Small intestine (tissue), 7 donors: ENCODE data around the gene FBXL17. TPM values are rescaled to one million over a fixed set of nuclear protein-coding genes. Genes with fewer than 3 reads are reported as not detected.
A peak's percentile ranks its signal among the peaks of the same experiment; 100 is the strongest.

Experiments
- DNase-seq, 2 donors: peaks; one replicate each; pipeline versions ENCODE4 v3.0.0 to v3.0.0-alpha.2; 2013
- FAIRE-seq: peaks from 2 replicates; lab custom pipeline; 2012; peaks lifted over from hg19 to GRCh38; lab: Jason Lieb, UNC
- H3K27ac ChIP-seq, 3 donors: one replicate each; pipeline ENCODE4 v1.5.1; 2013; ENCODE audit warnings: low read length in 2 of 3, mild to moderate bottlenecking in 2 of 3, control low read depth in 1 of 3, inconsistent platforms in 1 of 3, low read depth in 1 of 3, moderate library complexity in 1 of 3
- H3K27me3 ChIP-seq, 3 donors: one replicate each; pipeline ENCODE4 v1.6.1; 2013; ENCODE audit warnings: low read length in 3 of 3, inconsistent platforms in 1 of 3; ENCODE audit not compliant: control insufficient read depth in 3 of 3, insufficient read depth in 3 of 3
- H3K36me3 ChIP-seq, 3 donors: one replicate each; pipeline ENCODE4 v1.6.1; 2013; ENCODE audit warnings: low read length in 3 of 3, inconsistent platforms in 1 of 3, low read depth in 1 of 3, mild to moderate bottlenecking in 1 of 3, moderate library complexity in 1 of 3; ENCODE audit not compliant: control insufficient read depth in 3 of 3, insufficient read depth in 2 of 3
- H3K4me1 ChIP-seq, 3 donors: one replicate each; pipeline ENCODE4 v1.6.1; 2013; ENCODE audit warnings: low read length in 2 of 3, inconsistent platforms in 1 of 3, low read depth in 1 of 3, mild to moderate bottlenecking in 1 of 3, moderate library complexity in 1 of 3; ENCODE audit not compliant: control insufficient read depth in 3 of 3, insufficient read depth in 2 of 3
- H3K4me3 ChIP-seq, 3 donors: one replicate each; pipeline ENCODE4 v1.5.1; 2013; ENCODE audit warnings: low read length in 3 of 3, control low read depth in 1 of 3, inconsistent platforms in 1 of 3, low read depth in 1 of 3, mild to moderate bottlenecking in 1 of 3, moderate library complexity in 1 of 3
- H3K9me3 ChIP-seq, 2 donors: one replicate each; pipeline ENCODE4 v1.6.1; 2013; ENCODE audit warnings: low read depth in 1 of 2, low read length in 1 of 2; ENCODE audit not compliant: control insufficient read depth in 2 of 2, insufficient read depth in 1 of 2
- WGBS, 3 donors: extraction: QIAGEN DNeasy Blood & Tissue Kit; methylation state at CpG; one replicate each; pipeline ENCODE4 v1.1.7; 2013; 5-methylcytosine and 5-hydroxymethylcytosine counted together
- polyA plus RNA-seq, 4 donors: library from polyadenylated mRNA; stranded (reverse) in 3 of 4; unstranded in 1 of 4; fragments of 200-250 nt in 3 of 4; fragments of 120-200 nt in 1 of 4; gene quantifications; one replicate each; pipeline versions ENCODE4 v1.2.1 to v1.2.3, GENCODE V29; 2013
- donor health status: healthy with polysubstance abuse.
- donor health status: control.
- donor health status: control.
- donor health status: Bipolar disorder and iron deficiency.
- donor health status: healthy.

FBXL17 gene
- polyA plus RNA-seq, 4 donors, result 5.4 to 20.6 (median 8.3) TPM

DNA sequence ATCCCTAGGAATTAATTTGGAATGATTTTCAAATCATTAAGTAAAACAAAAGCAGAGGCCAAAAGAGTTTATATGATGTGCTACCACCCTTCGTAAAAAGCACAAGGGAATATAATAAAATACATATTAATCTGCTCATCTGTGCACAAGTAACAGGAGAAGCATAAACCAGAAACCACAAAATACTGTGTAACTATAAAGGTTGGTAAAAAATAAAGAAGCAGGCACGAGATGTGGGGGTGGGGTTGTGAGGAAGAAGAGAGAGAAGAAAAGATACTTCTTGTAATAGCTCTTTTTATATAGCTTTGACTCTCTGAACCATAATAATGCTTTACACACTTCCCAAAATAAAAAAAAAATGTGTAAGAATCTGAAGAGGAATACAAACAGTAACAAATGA, 496.3 kb downstream of the FBXL17 start:
- Histone ChIP-seq H3K27ac (no peak overlapping the region), H3K4me1 (peaks cover 2 to 9% (median 5%) of the 10 kb centered on the region in 3 donors), H3K36me3 (no peaks in the 10 kb centered on the region), H3K9me3 (no peaks in the 10 kb centered on the region), H3K4me3 (no peak overlapping the region), H3K27me3 (no peaks in the 10 kb centered on the region)
- DNase-seq (no peak), FAIRE-seq (no peak)
- 81 to 97% (median 93%) methylated on average over 2 of the region's 2 CpGs for WGBS, 3 donors

DNA sequence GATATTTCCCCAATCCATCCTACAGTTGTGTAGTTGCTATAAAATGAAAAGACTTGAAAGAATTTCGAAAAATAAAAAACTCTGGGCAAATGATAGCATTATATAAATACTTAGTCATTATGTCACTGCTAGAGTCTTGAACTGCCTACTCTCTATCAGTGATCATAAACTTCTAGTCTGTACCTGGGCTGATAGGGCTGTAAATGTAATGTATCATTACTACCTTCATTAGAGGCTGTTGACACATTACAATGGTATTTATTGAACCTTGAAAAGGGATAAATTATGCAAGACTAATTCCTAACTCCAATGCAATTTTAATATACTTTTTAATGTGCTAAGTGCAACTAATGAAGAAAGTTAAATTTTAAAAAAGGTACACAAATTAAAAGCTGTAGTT, 497.0 kb downstream of the FBXL17 start:
- no peak overlapping the region for H3K4me3 ChIP-seq
- H3K4me1 ChIP-seq, result peaks cover 2 to 9% (median 5%) of the 10 kb centered on the region in 3 donors
- peak; percentile 97 for FAIRE-seq
- H3K27ac ChIP-seq, result no peak overlapping the region
- WGBS, 3 donors, result 33 to 73% (median 50%) methylated on average over 1 of the region's 1 CpG
- peak; percentile 37 to 80 for DNase-seq
- H3K36me3 ChIP-seq, result peaks cover 0 to 2% (median 0%) of the 10 kb centered on the region in 3 donors
- H3K27me3 ChIP-seq, result no peaks in the 10 kb centered on the region
- no peaks in the 10 kb centered on the region for H3K9me3 ChIP-seq

DNA sequence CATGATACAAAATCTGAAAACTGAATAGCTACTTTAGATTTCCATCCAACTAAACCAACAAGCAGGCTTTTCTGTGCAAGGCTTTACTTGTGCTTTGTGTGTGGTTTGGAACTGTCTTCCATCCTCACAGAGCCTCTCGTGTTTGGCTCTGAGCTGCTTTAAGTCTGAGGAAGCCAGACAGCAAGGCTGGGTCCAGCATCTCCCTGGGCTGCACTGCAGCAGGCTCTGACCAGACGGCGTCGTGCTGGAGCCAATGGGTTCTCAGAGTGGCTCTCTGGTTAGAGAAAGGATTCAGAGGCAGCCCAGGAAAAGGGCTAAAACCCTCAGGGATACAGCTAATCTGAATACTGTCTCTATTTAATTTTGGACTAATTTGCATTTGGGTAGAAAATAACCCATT, 503.2 kb downstream of the FBXL17 start:
- Histone ChIP-seq H3K4me1 (peaks cover 0 to 2% (median 2%) of the 10 kb centered on the region in 3 donors), H3K36me3 (peaks cover 0 to 10% (median 0%) of the 10 kb centered on the region in 3 donors), H3K27me3 (no peaks in the 10 kb centered on the region), H3K9me3 (no peaks in the 10 kb centered on the region), H3K27ac (no peak overlapping the region), H3K4me3 (no peak overlapping the region)
- FAIRE-seq, result no peak
- no peak for DNase-seq
- WGBS, 3 donors, result 75 to 94% (median 94%) methylated on average over 4 of the region's 4 CpGs

DNA sequence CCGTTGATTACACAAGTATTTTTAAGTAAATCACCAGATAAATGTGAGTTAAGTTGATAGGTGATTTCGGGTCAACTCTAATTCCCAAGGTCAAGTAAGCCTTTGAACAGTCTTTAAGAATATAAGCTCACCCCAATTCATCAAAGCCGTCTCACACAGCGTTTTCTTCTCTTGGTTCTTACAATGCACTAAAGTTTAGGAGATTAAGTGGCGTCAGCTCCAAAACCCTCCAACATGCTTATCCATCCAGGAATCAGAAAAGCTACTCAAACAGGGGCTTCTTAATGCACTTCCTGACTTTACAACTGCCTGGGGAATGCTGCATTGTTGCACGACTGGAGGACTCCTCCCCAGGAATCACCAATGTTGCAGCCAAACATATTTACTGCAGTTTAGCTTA, 505.0 kb downstream of the FBXL17 start:
- H3K27ac ChIP-seq, result no peak overlapping the region
- no peak for FAIRE-seq
- no peaks in the 10 kb centered on the region for H3K9me3 ChIP-seq
- peaks cover 0 to 10% (median 0%) of the 10 kb centered on the region in 3 donors for H3K36me3 ChIP-seq
- WGBS, 3 donors, result 88 to 95% (median 89%) methylated on average over 6 of the region's 6 CpGs
- no peak overlapping the region for H3K4me3 ChIP-seq
- no peak for DNase-seq
- no peaks in the 10 kb centered on the region for H3K4me1 ChIP-seq
- H3K27me3 ChIP-seq, result no peaks in the 10 kb centered on the region

DNA sequence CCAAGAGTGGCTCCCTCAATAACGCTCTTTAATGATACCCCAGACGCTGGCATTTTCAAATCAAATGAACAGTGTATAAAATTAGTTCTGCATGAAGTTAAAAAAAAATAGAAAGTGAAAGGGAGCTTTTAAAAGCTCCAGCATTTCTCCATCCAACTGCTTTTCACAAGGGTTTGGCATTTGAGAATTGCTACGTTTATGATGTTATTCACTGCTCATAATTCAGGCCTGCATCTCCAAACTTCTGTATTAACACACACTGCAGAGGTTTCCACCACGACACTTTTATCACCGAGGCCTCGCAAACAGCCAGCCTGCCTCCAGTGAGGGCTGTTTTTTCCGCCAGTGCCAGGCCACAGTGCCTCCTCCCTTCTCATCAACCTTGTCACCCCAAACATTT, 505.6 kb downstream of the FBXL17 start:
- no peaks in the 10 kb centered on the region for H3K4me1 ChIP-seq
- no peaks in the 10 kb centered on the region for H3K27me3 ChIP-seq
- H3K27ac ChIP-seq, result no peak overlapping the region
- 90 to 97% (median 94%) methylated on average over 7 of the region's 7 CpGs for WGBS, 3 donors
- FAIRE-seq, result no peak
- no peak for DNase-seq
- peaks cover 0 to 10% (median 0%) of the 10 kb centered on the region in 3 donors for H3K36me3 ChIP-seq
- H3K4me3 ChIP-seq, result no peak overlapping the region
- H3K9me3 ChIP-seq, result no peaks in the 10 kb centered on the region

DNA sequence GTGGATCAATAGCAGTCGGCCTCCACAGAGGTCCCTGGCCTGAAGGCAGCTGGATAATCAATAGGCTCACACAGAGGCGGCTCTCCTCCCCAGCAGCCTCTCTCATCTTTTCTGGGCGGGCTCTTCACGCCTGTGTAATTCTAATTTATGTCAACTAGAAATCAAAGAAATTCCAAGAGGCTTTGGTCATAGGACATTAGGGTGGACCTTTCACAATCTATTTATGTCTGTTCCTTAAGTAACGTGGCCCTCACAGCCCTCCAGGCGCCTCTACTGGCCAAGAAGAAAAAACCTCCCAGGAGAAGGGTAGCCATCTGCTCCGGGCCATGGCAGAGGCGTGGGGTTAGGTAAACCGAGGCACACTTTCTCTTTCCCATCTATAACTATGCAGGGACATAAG, 506.1 kb downstream of the FBXL17 start:
- Histone ChIP-seq H3K4me3 (no peak overlapping the region), H3K4me1 (no peaks in the 10 kb centered on the region), H3K27me3 (no peaks in the 10 kb centered on the region), H3K36me3 (peaks cover 0 to 10% (median 0%) of the 10 kb centered on the region in 3 donors), H3K9me3 (no peaks in the 10 kb centered on the region), H3K27ac (no peak overlapping the region)
- no peak for DNase-seq
- 90 to 96% (median 95%) methylated on average over 9 of the region's 9 CpGs for WGBS, 3 donors
- FAIRE-seq, result no peak

DNA sequence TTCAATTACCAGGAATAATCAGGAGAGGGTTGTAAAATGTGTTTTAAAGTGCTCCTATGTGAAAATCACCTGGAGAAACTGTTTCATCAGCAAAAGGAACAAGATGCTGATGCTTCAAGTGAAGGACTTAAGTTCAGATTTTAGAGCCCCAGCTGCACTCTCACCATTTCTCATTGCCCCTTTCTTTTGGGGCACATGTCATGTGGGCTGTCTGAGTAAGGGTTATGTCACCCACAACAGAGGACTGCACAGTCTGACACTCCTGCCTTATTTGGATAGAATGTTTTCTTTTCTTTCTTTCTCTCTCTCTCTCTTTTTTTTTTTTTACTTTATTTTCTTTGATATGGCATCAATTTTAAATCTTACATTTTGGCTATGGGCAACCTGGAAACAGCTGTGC, 507.1 kb downstream of the FBXL17 start:
- no peak for FAIRE-seq
- Histone ChIP-seq H3K27ac (no peak overlapping the region), H3K4me1 (no peaks in the 10 kb centered on the region), H3K4me3 (no peak overlapping the region), H3K9me3 (no peaks in the 10 kb centered on the region), H3K36me3 (peaks cover 0 to 7% (median 0%) of the 10 kb centered on the region in 3 donors), H3K27me3 (no peaks in the 10 kb centered on the region)
- no peak for DNase-seq

DNA sequence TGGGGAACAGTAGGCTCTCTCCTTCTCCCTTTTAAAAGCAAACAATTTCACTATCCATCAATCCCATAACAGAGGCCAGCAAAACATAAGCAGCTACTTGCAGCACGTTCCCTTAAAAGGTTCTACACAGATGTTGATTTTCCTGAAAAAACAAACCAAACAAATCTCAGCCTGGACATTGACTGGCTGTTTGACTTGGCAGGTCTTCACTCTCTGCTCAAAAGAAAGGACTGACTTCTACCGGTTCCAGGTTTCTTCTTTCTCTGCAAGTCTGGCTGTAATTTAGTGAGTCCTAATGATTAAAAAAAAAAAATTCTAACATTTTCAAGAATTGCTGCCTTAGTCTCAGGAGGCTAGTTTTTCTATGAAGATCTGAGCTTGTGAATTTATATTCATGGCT, 508.0 kb downstream of the FBXL17 start:
- FAIRE-seq, result no peak
- WGBS, 3 donors, result 70 to 83% (median 81%) methylated on average over 2 of the region's 2 CpGs

DNA sequence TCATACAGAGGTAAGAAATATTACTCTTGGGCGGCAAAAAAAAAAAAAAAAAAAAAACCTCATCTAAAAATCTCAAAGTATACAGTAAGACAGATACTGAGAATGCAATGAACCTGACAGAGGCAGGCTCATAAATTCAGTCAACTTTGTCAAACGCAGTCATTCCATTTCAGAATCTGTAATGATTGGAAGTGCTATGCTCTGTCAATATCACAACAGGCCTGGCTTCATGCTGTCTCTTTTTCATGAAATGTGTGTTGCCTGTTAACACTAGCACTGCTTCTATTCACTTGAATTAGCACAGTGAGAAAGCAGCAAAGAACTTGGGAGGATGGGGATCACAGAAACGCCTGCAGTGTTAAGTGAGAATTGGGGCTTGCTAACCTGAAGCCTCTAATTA, 510.9 kb downstream of the FBXL17 start:
- H3K27me3 ChIP-seq, result no peaks in the 10 kb centered on the region
- WGBS, 3 donors, result 92 to 96% (median 94%) methylated on average over 3 of the region's 3 CpGs
- no peaks in the 10 kb centered on the region for H3K9me3 ChIP-seq
- no peak overlapping the region for H3K27ac ChIP-seq
- DNase-seq (no peak), FAIRE-seq (no peak)
- H3K36me3 ChIP-seq, result no peaks in the 10 kb centered on the region
- no peak overlapping the region for H3K4me3 ChIP-seq
- H3K4me1 ChIP-seq, result no peaks in the 10 kb centered on the region

More for the DNA sequence above, 508.0 kb downstream of the FBXL17 start:
- Histone ChIP-seq H3K36me3 (peaks cover 0 to 5% (median 0%) of the 10 kb centered on the region in 3 donors), H3K27me3 (no peaks in the 10 kb centered on the region), H3K9me3 (no peaks in the 10 kb centered on the region), H3K4me3 (no peak overlapping the region), H3K4me1 (no peaks in the 10 kb centered on the region), H3K27ac (no peak overlapping the region)
- no peak for DNase-seq
